ENCODE results near the gene RABEP1.

RABEP1 gene

DNA sequence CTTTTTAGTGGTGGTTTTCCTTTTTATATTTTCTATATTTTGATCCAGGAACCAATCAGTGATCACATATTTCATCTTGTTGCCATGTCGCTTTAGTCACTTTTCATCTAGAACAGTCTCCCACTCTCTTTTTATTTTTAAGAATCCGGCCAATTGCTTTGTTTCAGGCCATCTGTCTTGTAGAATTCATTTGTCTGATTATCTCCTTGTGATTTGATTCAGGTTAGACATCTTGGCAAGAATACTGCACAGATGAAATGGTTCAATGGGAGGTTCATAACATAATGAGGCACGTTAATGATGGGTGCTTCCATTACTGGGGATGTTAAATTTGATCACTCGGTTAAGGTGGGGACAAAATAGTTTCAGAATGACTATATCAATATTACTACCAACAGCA is 88.3 kb downstream of the RABEP1 start:
- H2AFZ ChIP-seq (ENCODE audit: low read length): no peak overlapping the region
- no peaks in the 10 kb centered on the region for H3K27me3 ChIP-seq (ENCODE audit: insufficient read depth, low read length, poor library complexity, severe bottlenecking)
- peaks cover 67% of the 10 kb centered on the region; the same call in 1 of the 2 replicates for H3K36me3 ChIP-seq (ENCODE audit: insufficient read depth, low read length)
- H3K9ac ChIP-seq (ENCODE audit: low read depth, low read length, poor library complexity, severe bottlenecking): no peak overlapping the region
- H3K9me2 ChIP-seq (replicated peaks; ENCODE audit: low read depth, low read length): no peaks in the 10 kb centered on the region
- H4K20me1 ChIP-seq (ENCODE audit: insufficient read depth, low read length, poor library complexity, severe bottlenecking): no peaks in the 10 kb centered on the region
- H3K9me3 ChIP-seq (ENCODE audit: insufficient read depth, low read depth, low read length): no peaks in the 10 kb centered on the region
- no peak overlapping the region for H3K4me2 ChIP-seq (ENCODE audit: low read depth, low read length, poor library complexity, severe bottlenecking)
- no peaks in the 10 kb centered on the region for H3K79me2 ChIP-seq (ENCODE audit: insufficient read depth, low read length)
- H3K4me1 ChIP-seq (ENCODE audit: insufficient read depth, low read length, poor library complexity, severe bottlenecking): no peaks in the 10 kb centered on the region
- TF ChIP-seq, protein P1, sequence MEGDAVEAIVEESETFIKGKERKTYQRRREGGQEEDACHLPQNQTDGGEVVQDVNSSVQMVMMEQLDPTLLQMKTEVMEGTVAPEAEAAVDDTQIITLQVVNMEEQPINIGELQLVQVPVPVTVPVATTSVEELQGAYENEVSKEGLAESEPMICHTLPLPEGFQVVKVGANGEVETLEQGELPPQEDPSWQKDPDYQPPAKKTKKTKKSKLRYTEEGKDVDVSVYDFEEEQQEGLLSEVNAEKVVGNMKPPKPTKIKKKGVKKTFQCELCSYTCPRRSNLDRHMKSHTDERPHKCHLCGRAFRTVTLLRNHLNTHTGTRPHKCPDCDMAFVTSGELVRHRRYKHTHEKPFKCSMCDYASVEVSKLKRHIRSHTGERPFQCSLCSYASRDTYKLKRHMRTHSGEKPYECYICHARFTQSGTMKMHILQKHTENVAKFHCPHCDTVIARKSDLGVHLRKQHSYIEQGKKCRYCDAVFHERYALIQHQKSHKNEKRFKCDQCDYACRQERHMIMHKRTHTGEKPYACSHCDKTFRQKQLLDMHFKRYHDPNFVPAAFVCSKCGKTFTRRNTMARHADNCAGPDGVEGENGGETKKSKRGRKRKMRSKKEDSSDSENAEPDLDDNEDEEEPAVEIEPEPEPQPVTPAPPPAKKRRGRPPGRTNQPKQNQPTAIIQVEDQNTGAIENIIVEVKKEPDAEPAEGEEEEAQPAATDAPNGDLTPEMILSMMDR (conservative IDR thresholded peaks at IDR 0.05; ENCODE audit: low read length): no peak
- TF ChIP-seq EZH2phosphoT487 (IDR thresholded peaks at IDR 0.05; ENCODE audit: borderline replicate concordance): no peak
- H3F3A ChIP-seq (ENCODE audit: low read depth): no peaks in the 10 kb centered on the region
- no peak overlapping the region for H3K4me3 ChIP-seq (ENCODE audit: low read length, poor library complexity, severe bottlenecking)

DNA sequence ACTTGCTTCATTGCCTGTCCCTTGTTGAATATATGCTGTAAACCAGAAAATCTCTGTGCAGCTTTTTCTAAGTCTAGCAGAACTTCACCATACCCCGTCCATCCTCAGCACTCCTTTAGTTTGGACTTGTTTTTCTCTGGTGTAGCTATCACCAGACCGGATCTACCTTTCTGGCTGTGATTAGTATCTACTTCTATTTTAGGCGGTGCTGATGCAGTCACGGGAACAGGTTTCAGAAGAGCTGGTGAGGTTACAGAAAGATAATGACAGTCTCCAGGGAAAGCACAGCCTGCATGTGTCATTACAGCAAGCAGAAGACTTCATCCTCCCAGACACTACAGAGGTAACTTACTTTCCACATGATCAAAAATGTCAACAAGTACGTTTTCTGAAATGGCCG is 91.0 kb downstream of the RABEP1 start:
- Histone ChIP-seq H3K9me2 (replicated peaks; ENCODE audit: low read depth, low read length) (no peaks in the 10 kb centered on the region), H3K79me2 (ENCODE audit: insufficient read depth, low read length) (no peaks in the 10 kb centered on the region), H3F3A (ENCODE audit: low read depth) (no peaks in the 10 kb centered on the region), H3K9ac (ENCODE audit: low read depth, low read length, poor library complexity, severe bottlenecking) (no peak overlapping the region), H3K36me3 (ENCODE audit: insufficient read depth, low read length) (peaks cover 79% of the 10 kb centered on the region; the same call in 1 of the 2 replicates), H3K4me2 (ENCODE audit: low read depth, low read length, poor library complexity, severe bottlenecking) (no peak overlapping the region), H2AFZ (ENCODE audit: low read length) (no peak overlapping the region), H4K20me1 (ENCODE audit: insufficient read depth, low read length, poor library complexity, severe bottlenecking) (no peaks in the 10 kb centered on the region), H3K9me3 (ENCODE audit: insufficient read depth, low read depth, low read length) (no peaks in the 10 kb centered on the region), H3K4me1 (ENCODE audit: insufficient read depth, low read length, poor library complexity, severe bottlenecking) (no peaks in the 10 kb centered on the region), H3K27me3 (ENCODE audit: insufficient read depth, low read length, poor library complexity, severe bottlenecking) (no peaks in the 10 kb centered on the region), H3K4me3 (ENCODE audit: low read length, poor library complexity, severe bottlenecking) (no peak overlapping the region)
- TF ChIP-seq, protein P1 (conservative IDR thresholded peaks at IDR 0.05; ENCODE audit: low read length): no peak
- no peak for TF ChIP-seq EZH2phosphoT487 (IDR thresholded peaks at IDR 0.05; ENCODE audit: borderline replicate concordance)

GRCh38 chr17:5378566-5379207 is 96.6 kb downstream of the RABEP1 start:
- Histone ChIP-seq H3K9ac (ENCODE audit: low read depth, low read length, poor library complexity, severe bottlenecking) (no peak overlapping the region), H4K20me1 (ENCODE audit: insufficient read depth, low read length, poor library complexity, severe bottlenecking) (no peaks in the 10 kb centered on the region), H3K9me3 (ENCODE audit: insufficient read depth, low read depth, low read length) (no peaks in the 10 kb centered on the region), H3K36me3 (ENCODE audit: insufficient read depth, low read length) (peaks cover 88% of the 10 kb centered on the region), H3F3A (ENCODE audit: low read depth) (no peaks in the 10 kb centered on the region), H3K9me2 (replicated peaks; ENCODE audit: low read depth, low read length) (no peaks in the 10 kb centered on the region), H3K4me1 (ENCODE audit: insufficient read depth, low read length, poor library complexity, severe bottlenecking) (no peaks in the 10 kb centered on the region), H3K4me3 (ENCODE audit: low read length, poor library complexity, severe bottlenecking) (no peak overlapping the region), H3K4me2 (ENCODE audit: low read depth, low read length, poor library complexity, severe bottlenecking) (no peak overlapping the region), H3K79me2 (ENCODE audit: insufficient read depth, low read length) (no peaks in the 10 kb centered on the region), H2AFZ (ENCODE audit: low read length) (no peak overlapping the region), H3K27me3 (ENCODE audit: insufficient read depth, low read length, poor library complexity, severe bottlenecking) (no peaks in the 10 kb centered on the region)
- TF ChIP-seq, protein P1 (conservative IDR thresholded peaks at IDR 0.05; ENCODE audit: low read length): no peak
- TF ChIP-seq EZH2phosphoT487 (IDR thresholded peaks at IDR 0.05; ENCODE audit: borderline replicate concordance): no peak
